Hepatocyte (in vitro differentiated cells): ENCODE data around the gene SEPTIN11.

ENCODE experiments used
- EZH2 ChIP-seq: fragments of 200-600 bp; sonication (generic); IDR thresholded peaks from 2 replicates; pipeline ENCODE4 v1.6.1; 2016; ENCODE audit warnings: antibody characterized with exemption, mild to moderate bottlenecking, borderline replicate concordance
- EZH2phosphoT487 ChIP-seq: fragments of 200-600 bp; sonication (generic); IDR thresholded peaks from one replicate; pipeline ENCODE4 v1.6.1; 2018; ENCODE audit warnings: antibody characterized with exemption, mild to moderate bottlenecking, low read depth, moderate library complexity; ENCODE audit not compliant: unreplicated experiment, severe bottlenecking
- TF ChIP-seq, protein P1 (sequence below): fragments of 200-600 bp; sonication (generic); IDR thresholded peaks from 2 replicates; pipeline ENCODE4 v1.5.1; 2016; ENCODE audit warnings: antibody characterized with exemption, mild to moderate bottlenecking; ENCODE audit not compliant: poor library complexity

DNA sequence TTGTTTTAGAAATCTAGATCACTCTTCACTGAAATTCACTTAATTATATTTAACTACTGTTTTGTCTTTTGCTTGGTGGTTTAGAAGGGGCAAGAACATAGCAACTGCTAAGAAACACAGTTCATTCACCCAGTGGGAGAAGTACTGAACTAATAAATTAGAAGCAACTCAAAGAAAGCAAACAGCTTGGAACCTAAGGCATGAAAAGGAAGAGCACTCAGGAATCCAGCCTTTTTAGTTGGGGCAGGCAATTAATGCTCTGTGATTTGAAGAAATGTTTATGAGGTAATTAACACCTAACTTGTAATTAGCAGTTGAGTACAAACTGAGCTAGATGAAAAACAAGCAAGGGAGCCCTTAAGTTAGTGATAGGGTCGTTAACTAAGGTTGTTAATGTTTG is 22.8 kb downstream of the SEPTIN11 start:
- TF ChIP-seq EZH2phosphoT487 (no peak), EZH2 (no peak)
- TF ChIP-seq, protein P1, sequence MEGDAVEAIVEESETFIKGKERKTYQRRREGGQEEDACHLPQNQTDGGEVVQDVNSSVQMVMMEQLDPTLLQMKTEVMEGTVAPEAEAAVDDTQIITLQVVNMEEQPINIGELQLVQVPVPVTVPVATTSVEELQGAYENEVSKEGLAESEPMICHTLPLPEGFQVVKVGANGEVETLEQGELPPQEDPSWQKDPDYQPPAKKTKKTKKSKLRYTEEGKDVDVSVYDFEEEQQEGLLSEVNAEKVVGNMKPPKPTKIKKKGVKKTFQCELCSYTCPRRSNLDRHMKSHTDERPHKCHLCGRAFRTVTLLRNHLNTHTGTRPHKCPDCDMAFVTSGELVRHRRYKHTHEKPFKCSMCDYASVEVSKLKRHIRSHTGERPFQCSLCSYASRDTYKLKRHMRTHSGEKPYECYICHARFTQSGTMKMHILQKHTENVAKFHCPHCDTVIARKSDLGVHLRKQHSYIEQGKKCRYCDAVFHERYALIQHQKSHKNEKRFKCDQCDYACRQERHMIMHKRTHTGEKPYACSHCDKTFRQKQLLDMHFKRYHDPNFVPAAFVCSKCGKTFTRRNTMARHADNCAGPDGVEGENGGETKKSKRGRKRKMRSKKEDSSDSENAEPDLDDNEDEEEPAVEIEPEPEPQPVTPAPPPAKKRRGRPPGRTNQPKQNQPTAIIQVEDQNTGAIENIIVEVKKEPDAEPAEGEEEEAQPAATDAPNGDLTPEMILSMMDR: no peak
